GM18519 (cell line): Measurements from ENCODE around the gene SUPT4H1.

ENCODE experiments used
- ATAC-seq: cut with Tn5 transposase; IDR thresholded peaks from one replicate; pipeline ENCODE4 v1.9.1; 2021; ENCODE audit warnings: mild to moderate bottlenecking, moderate library complexity; ENCODE audit not compliant: unreplicated experiment, low FRiP score

SUPT4H1 gene

GRCh38 chr17:58321571-58322525, 30.2 kb downstream of the SUPT4H1 start:
- ATAC-seq: no peak

- ATAC-seq: no peak
These were observed 31.3 kb downstream of the SUPT4H1 start for GRCh38 chr17:58320570-58321323.

- ATAC-seq: no peak
These were observed 31.8 kb downstream of the SUPT4H1 start for GRCh38 chr17:58320163-58320558.

- no peak for ATAC-seq
These were observed 32.5 kb downstream of the SUPT4H1 start for GRCh38 chr17:58319173-58320162.

DNA sequence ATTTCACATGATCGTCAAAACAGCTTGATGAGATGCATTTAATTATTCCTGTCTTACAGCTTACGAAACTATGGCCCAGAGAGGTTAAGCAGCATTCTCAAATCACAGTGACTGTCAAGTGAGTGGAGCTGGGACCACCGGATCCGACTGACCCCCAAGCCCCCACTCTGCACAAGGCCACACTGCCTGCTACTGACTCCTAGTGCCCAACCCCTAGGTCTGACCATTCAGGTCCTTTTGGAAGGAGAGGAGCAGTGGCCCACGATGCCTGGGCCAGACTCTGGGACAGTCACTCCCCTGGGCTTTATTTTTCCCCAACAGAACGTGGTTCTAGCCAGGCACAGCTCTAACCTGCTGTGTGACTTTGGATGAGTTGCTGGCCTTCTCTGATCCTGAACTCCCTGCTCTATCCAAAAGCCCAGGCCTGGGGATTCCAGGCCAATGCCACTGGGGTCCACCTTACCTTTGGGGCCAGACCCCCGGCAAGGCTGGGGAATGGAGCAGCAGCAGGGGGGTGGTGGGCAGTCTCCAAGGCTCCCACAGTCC, 33.3 kb downstream of the SUPT4H1 start:
- ATAC-seq: no peak

DNA sequence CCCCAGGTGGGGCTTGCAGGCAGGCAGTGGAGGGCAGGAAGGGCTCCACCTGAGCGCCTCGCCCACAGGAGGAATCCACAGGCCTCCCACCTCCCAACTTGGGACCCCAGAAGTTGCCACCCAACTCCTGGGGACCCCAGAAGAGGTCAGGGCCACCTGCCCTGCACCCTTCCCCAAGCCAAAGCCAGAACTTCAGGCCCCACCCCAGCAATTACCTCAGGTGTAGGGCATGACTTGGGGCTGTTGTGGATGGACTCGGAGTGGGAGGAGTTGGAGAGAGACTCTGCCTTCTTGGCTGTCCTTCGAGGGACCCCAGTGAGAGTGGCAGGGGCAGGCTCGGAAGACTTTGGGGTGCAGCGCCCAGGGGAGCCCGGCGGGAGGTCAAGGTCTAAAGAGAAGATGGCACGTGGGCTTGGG, 33.9 kb downstream of the SUPT4H1 start:
- ATAC-seq: no peak

DNA sequence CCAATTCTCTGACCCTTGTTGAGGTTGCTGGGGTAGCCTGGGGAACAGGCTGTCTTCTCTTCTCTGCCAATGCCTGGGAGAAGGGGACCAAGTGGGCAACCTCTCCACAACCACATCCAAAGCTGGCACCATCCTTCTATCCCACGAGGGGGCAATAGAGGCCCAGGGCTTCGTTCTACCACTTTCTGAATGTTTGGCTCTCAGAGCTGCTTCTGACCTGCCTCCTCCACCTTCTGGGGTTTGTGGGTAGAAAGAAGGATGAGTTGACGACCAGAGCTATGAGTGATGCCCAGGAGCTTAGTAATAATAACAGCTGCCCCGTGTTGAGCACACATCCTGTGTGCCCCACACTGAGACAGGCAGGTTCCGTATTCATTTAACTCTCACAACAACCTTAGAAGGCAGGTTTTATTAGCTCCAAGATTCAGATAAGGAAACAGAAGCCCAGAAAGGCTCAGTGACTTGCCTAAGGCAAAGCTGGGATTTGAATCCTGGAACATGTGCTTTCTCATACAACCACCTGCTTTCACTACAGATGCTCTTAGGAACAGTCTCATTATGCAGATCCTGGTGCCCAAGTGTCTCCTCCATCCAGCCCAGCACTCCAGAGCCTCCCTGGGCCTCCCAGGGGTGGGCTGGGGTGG, 34.5 kb downstream of the SUPT4H1 start:
- ATAC-seq: no peak

- no peak for ATAC-seq
These were observed 35.6 kb downstream of the SUPT4H1 start for GRCh38 chr17:58316260-58316960.

GRCh38 chr17:58315750-58316149, 36.3 kb downstream of the SUPT4H1 start:
- ATAC-seq: no peak

DNA sequence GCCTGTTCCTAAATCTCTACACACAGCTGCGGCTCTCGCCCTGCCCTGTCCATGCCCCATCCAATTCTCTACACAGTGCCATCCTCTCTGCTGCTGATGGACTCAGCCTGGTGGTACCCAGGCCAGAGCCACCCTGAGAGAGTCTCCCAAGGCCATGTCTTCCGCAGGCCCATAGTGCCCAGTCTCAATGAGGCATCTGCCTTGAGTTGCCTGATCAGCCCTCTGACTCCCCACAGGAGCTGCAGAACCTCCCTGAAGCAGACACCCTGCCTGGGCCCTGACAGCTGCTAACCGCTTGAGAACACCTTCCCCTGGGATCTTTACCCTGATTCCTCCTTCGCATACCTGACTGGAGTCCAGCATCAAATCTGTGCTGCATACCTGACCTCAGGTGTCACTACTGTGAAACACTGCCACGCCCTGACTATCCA, 36.7 kb downstream of the SUPT4H1 start:
- no peak for ATAC-seq

- ATAC-seq: no peak
These were observed 37.3 kb downstream of the SUPT4H1 start for GRCh38 chr17:58314706-58315015.

DNA sequence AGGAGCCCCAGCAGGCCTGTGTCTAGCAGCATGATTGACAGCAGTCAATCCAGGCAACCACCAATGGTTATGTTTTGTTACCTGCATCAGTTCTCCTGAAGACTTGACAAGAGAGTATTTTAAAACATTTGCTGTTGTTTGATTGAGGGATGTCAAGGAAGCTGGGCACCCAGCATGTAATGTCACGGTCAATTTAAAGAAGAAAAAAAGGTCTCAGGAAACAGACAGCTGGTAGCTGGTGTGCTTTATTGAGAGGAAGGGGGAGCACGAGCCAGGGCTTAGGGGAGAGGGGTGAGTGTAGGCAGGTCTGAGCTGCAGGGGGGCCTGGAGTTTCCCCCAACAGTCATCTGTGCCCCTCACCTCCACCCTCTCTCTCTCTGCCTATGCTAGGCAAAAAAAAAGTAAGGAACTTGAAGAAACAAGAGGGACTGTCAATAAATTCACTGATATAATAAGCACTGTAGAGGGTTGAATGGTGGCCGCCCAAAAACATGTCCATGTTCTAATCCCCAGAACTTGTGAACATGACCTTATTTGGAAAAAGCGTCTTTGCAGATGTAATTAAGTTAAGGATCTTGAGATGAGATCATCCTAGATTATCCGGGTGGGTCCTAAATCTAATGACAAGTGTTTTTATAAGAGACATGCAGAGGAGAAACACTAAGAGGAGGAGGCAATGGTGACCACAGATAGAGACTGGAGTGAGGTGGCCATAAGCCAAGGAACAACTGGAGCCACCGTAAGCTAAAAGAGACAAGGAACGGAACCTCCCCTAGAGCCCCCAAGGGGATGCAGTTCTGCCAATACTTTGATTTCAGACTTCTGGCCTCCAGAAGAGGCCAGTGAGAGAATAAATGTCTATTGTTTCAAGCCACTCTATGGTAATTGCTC, 37.9 kb downstream of the SUPT4H1 start:
- no peak for ATAC-seq

- ATAC-seq: no peak
These were observed 39.2 kb downstream of the SUPT4H1 start for GRCh38 chr17:58312829-58313228.

- no peak for ATAC-seq
These were observed 39.9 kb downstream of the SUPT4H1 start for GRCh38 chr17:58312021-58312630.

- ATAC-seq: no peak
These were observed 40.5 kb downstream of the SUPT4H1 start for GRCh38 chr17:58311429-58311894.

GRCh38 chr17:58310511-58311428, 41.2 kb downstream of the SUPT4H1 start:
- ATAC-seq: no peak

GRCh38 chr17:58309918-58310259, 42.1 kb downstream of the SUPT4H1 start:
- ATAC-seq: no peak
